GM12878 (cell line): ENCODE results near the gene WNT9A. TPM values are rescaled to one million over a fixed set of nuclear protein-coding genes. Genes with fewer than 3 reads are reported as not detected.

Experiments
- ATAC-seq: fragments of 200-7000 bp; cut with Tn5 transposase; 3 replicates; pipeline ENCODE4 v1.9.1; 2020; ENCODE audit warnings: mild to moderate bottlenecking, moderate library complexity
- BruUV-seq: library from RNA; stranded (reverse); fragments of 400-500 nt; replicated peaks from 2 replicates; lab custom pipeline; 2021; lab: Mats Ljungman, UMichigan
- CTCF ChIA-PET: fragments of 300-600 bp; sonication (Branson Sonifier 250); formaldehyde crosslinking; extraction: SDS; loops from one replicate; lab custom pipeline; 2021; ENCODE audit warnings: inconsistent platforms; lab: Yijun Ruan, JAX
- POLR2A ChIA-PET: fragments of 350-600 bp; formaldehyde crosslinking; extraction: SDS; loops from one replicate; lab custom pipeline; 2021; ENCODE audit warnings: inconsistent platforms; lab: Charles Lee
- RAD21 ChIA-PET: fragments of 300-600 bp; sonication (Branson Sonifier 250); formaldehyde crosslinking; loops from one replicate; lab custom pipeline; 2023; ENCODE audit warnings: antibody characterized with exemption; ENCODE audit not compliant: unreplicated experiment; lab: Charles Lee
- SMC1A ChIA-PET: fragments of 300-600 bp; sonication (Branson Sonifier 250); formaldehyde crosslinking; loops from one replicate; lab custom pipeline; 2023; ENCODE audit not compliant: unreplicated experiment, uncharacterized antibody; lab: Charles Lee
- DNase-seq: peaks from one replicate; pipeline ENCODE4 v3.0.0-alpha.2; 2011; ENCODE audit warnings: low read depth, low spot score
- FAIRE-seq: peaks from 3 replicates; lab custom pipeline; 2011; peaks lifted over from hg19 to GRCh38; lab: Jason Lieb, UNC
- H2AFZ ChIP-seq: 2 replicates; pipeline ENCODE4 v1.6.0; 2011; ENCODE audit warnings: low read depth, low read length, control low read depth; ENCODE audit not compliant: control insufficient read depth
- H3K27ac ChIP-seq: 2 replicates; pipeline ENCODE4 v1.5.1; 2011; ENCODE audit warnings: control low read depth; ENCODE audit not compliant: control insufficient read depth, insufficient read depth
- H3K27me3 ChIP-seq, 2 experiments: replicated peaks in 1 of 2; 2 replicates each; pipeline versions ENCODE4 v1.6.0 to v1.6.1; 2011; ENCODE audit warnings: low read length in 1 of 2; ENCODE audit not compliant: control insufficient read depth in 2 of 2, insufficient read depth in 2 of 2
- H3K36me3 ChIP-seq, 2 experiments: 2 replicates each; pipeline ENCODE4 v1.5.1; 2011; ENCODE audit warnings: low read length in 1 of 2; ENCODE audit not compliant: control insufficient read depth in 2 of 2, insufficient read depth in 2 of 2
- H3K4me1 ChIP-seq: 2 replicates; pipeline ENCODE4 v1.6.1; 2011; ENCODE audit warnings: mild to moderate bottlenecking, low read length, moderate library complexity, mixed read lengths; ENCODE audit not compliant: control insufficient read depth, insufficient read depth
- H3K4me2 ChIP-seq: 2 replicates; pipeline ENCODE4 v1.6.0; 2011; ENCODE audit warnings: control low read depth; ENCODE audit not compliant: control insufficient read depth, insufficient read depth
- H3K4me3 ChIP-seq: fragments of 200-600 bp; sonication (generic); 2 replicates; pipeline ENCODE4 v1.5.1; 2016
- H3K79me2 ChIP-seq: 2 replicates; pipeline ENCODE4 v1.6.0; 2011; ENCODE audit warnings: low read length; ENCODE audit not compliant: control insufficient read depth, insufficient read depth
- H3K9ac ChIP-seq: 2 replicates; pipeline ENCODE4 v1.8.0; 2011; ENCODE audit warnings: low read length, control low read depth, mixed read lengths; ENCODE audit not compliant: control insufficient read depth, insufficient read depth
- H3K9me3 ChIP-seq: replicated peaks from 3 replicates; pipeline ENCODE4 v1.5.1; 2011; ENCODE audit warnings: mild to moderate bottlenecking, low read length; ENCODE audit not compliant: control insufficient read depth, insufficient read depth
- H4K20me1 ChIP-seq: 2 replicates; pipeline ENCODE4 v1.6.0; 2011; ENCODE audit not compliant: control insufficient read depth, insufficient read depth
- BACH1 ChIP-seq: fragments of 450-650 bp; IDR thresholded peaks from 2 replicates; pipeline ENCODE4 v1.6.1; 2017; ENCODE audit warnings: mild to moderate bottlenecking, borderline replicate concordance
- CBX5 ChIP-seq: sonication (generic); IDR thresholded peaks from 2 replicates; pipeline ENCODE4 v1.6.1; 2016; ENCODE audit warnings: low read depth, moderate library complexity, mild to moderate bottlenecking, inconsistent platforms
- EZH2 ChIP-seq: IDR thresholded peaks from 2 replicates; pipeline ENCODE4 v1.6.1; 2012; ENCODE audit warnings: low read depth, mild to moderate bottlenecking, control low read depth, inconsistent platforms, low read length, borderline replicate concordance; ENCODE audit not compliant: control insufficient read depth
- IKZF2 ChIP-seq, 2 experiments: fragments of 450-650 bp; IDR thresholded peaks; 2 replicates each; pipeline ENCODE4 v1.6.1; 2017; ENCODE audit warnings: mild to moderate bottlenecking in 2 of 2, moderate library complexity in 2 of 2
- LARP7 ChIP-seq: fragments of 450-650 bp; IDR thresholded peaks from 2 replicates; pipeline ENCODE4 v1.6.1; 2017; ENCODE audit warnings: mild to moderate bottlenecking
- REST ChIP-seq: IDR thresholded peaks from 2 replicates; pipeline ENCODE4 v1.6.1; 2012; ENCODE audit warnings: mild to moderate bottlenecking, low read depth, low read length
- WGBS: methylation state at CpG from one replicate; pipeline ENCODE4 v1.1.6; 2016; ENCODE audit warnings: low lambda C conversion rate; ENCODE audit not compliant: insufficient replicate concordance, insufficient coverage; ENCODE audit errors: missing lambda C conversion rate; 5-methylcytosine and 5-hydroxymethylcytosine counted together
- in situ Hi-C: fragments of 300-500 bp; cut with MboI; formaldehyde crosslinking; loops from 9 replicates; pipeline ENCODE4 v1.14.3; 2018; ENCODE audit warnings: mixed read lengths
- intact Hi-C: fragments of 100-400 bp; cut with micrococcal nuclease; formaldehyde crosslinking; loops from one replicate; pipeline ENCODE4 v1.14.2; 2022; ENCODE audit not compliant: unreplicated experiment
- polyA plus RNA-seq, 11 experiments: library from polyadenylated mRNA; depleted of rRNA in 4 of 11; unstranded in 6 of 11; stranded (reverse) in 5 of 11; fragments of >200 nt; fragmentation: Nextera tagmentation in 4 of 11; fragmentation: Illumina TruSeq in 1 of 11; extraction: Ambion mirVana in 4 of 11; extraction: Trizol in 1 of 11; gene quantifications; 1 replicate in 1 of 11; 2 replicates in 10 of 11; pipeline versions ENCODE4 v1.2.1 to v1.2.3, GENCODE V29; 2011 to 2016; ENCODE audit warnings: inconsistent platforms in 2 of 11, missing spikeins in 2 of 11, low read depth in 1 of 11
- total RNA-seq, 4 experiments: library from RNA; depleted of rRNA in 3 of 4; stranded (reverse); fragments of >200 nt in 3 of 4; fragmentation: Illumina TruSeq in 1 of 4; extraction: Trizol in 1 of 4; gene quantifications; 2 replicates each; pipeline versions ENCODE4 v1.2.1 to v1.2.3, GENCODE V29; 2013 to 2021
- TF ChIP-seq, protein P1 (sequence below): fragments of 150-350 bp; IDR thresholded peaks from 2 replicates; pipeline ENCODE4 v1.6.1; 2016; ENCODE audit warnings: low read depth, low read length

The WNT9A gene
- total and polyA plus RNA-seq, 10 of the 15 experiments (the other 5 are each of a cell fraction or from before 2014, with no cell fraction given), result not detected

DNA sequence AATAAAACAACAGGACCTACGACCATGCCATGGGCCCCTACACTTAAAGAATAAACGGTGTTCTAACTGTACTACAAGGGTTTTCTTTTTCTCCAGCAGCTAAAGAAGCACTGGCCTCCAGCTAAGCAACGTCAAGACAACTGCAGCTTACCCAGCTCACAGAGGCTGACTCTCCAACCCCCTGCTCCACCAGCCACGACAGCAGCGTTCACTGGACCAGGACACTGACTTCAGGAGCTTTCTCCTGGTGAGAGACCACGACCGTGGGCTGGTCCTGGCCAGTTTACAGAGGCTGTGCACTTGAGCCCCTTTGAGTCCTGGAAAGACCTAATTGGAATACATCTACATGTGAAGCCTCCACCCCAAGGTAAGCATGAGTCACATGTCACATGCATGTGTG, 39.4 kb downstream of the WNT9A start:
- CTCF ChIA-PET, result no interaction called here
- no peak for FAIRE-seq
- DNase-seq, result no peak
- H3K4me1 ChIP-seq, result no peaks in the 10 kb centered on the region
- in situ Hi-C loops (no loop called here), intact Hi-C loops (loop anchor here (10.0 kb wide), 1 partner anchor 64 kb away; no protein-coding TSS in a partner anchor)
- no peaks in the 10 kb centered on the region for H3K79me2 ChIP-seq
- no peaks in the 10 kb centered on the region for H4K20me1 ChIP-seq
- H3K27ac ChIP-seq, result no peak overlapping the region
- no peak for ATAC-seq
- no peak for TF ChIP-seq IKZF2 (IDR thresholded peaks at IDR 0.05)
- no peak for TF ChIP-seq BACH1
- TF ChIP-seq EZH2, result no peak
- TF ChIP-seq, protein P1, sequence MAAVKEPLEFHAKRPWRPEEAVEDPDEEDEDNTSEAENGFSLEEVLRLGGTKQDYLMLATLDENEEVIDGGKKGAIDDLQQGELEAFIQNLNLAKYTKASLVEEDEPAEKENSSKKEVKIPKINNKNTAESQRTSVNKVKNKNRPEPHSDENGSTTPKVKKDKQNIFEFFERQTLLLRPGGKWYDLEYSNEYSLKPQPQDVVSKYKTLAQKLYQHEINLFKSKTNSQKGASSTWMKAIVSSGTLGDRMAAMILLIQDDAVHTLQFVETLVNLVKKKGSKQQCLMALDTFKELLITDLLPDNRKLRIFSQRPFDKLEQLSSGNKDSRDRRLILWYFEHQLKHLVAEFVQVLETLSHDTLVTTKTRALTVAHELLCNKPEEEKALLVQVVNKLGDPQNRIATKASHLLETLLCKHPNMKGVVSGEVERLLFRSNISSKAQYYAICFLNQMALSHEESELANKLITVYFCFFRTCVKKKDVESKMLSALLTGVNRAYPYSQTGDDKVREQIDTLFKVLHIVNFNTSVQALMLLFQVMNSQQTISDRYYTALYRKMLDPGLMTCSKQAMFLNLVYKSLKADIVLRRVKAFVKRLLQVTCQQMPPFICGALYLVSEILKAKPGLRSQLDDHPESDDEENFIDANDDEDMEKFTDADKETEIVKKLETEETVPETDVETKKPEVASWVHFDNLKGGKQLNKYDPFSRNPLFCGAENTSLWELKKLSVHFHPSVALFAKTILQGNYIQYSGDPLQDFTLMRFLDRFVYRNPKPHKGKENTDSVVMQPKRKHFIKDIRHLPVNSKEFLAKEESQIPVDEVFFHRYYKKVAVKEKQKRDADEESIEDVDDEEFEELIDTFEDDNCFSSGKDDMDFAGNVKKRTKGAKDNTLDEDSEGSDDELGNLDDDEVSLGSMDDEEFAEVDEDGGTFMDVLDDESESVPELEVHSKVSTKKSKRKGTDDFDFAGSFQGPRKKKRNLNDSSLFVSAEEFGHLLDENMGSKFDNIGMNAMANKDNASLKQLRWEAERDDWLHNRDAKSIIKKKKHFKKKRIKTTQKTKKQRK, result no peak
- no peak for TF ChIP-seq CBX5
- no peak for TF ChIP-seq LARP7
- no peak for TF ChIP-seq REST
- POLR2A ChIA-PET, result no interaction called here
- RAD21 ChIA-PET, result no interaction called here
- H3K36me3 ChIP-seq, result no peaks in the 10 kb centered on the region
- H3K27me3 ChIP-seq, result no peaks in the 10 kb centered on the region; a peak in 2 of 4 replicates
- BruUV-seq, result no TSS peak
- H3K4me3 ChIP-seq, result no peak overlapping the region
- no peak overlapping the region for H2AFZ ChIP-seq
- H3K4me2 ChIP-seq, result no peak overlapping the region
- 6% methylated on average over 7 of the region's 7 CpGs for WGBS
- SMC1A ChIA-PET, result no interaction called here
- H3K9me3 ChIP-seq, result no peaks in the 10 kb centered on the region
- H3K9ac ChIP-seq, result no peak overlapping the region
